Activated B cell treated with CpG ODN at 0.5 μM for 24 hours (primary cell): ENCODE data around the gene SPHK2. TPM values are rescaled to one million over a fixed set of nuclear protein-coding genes. Genes with fewer than 3 reads are reported as not detected.

Experiments
- ATAC-seq: fragments of 200-7000 bp; cut with Tn5 transposase; one replicate; pipeline ENCODE4 v1.10.0; 2021; ENCODE audit warnings: low read depth, mild to moderate bottlenecking, moderate library complexity
- CTCF ChIA-PET: fragments of 350-600 bp; sonication (Branson Sonifier 250); formaldehyde crosslinking; loops from one replicate; lab custom pipeline; 2021; ENCODE audit warnings: antibody characterized with exemption; lab: Charles Lee
- POLR2A ChIA-PET: fragments of 350-600 bp; sonication (Branson Sonifier 250); formaldehyde crosslinking; loops from one replicate; lab custom pipeline; 2021; ENCODE audit warnings: antibody characterized with exemption; lab: Charles Lee
- DNase-seq: peaks from one replicate; pipeline ENCODE4 v3.0.0; 2022
- H3K27ac Mint-ChIP-seq: one replicate; pipeline ENCODE4 v1.8.0; 2020; ENCODE audit warnings: mixed read lengths
- H3K27me3 Mint-ChIP-seq: one replicate; pipeline ENCODE4 v1.8.0; 2021; ENCODE audit warnings: mixed read lengths
- H3K36me3 Mint-ChIP-seq: one replicate; pipeline ENCODE4 v1.8.0; 2021; ENCODE audit warnings: low read depth, mixed read lengths
- H3K4me1 Mint-ChIP-seq: one replicate; pipeline ENCODE4 v1.8.0; 2021; ENCODE audit warnings: mixed read lengths
- H3K4me3 Mint-ChIP-seq: one replicate; pipeline ENCODE4 v1.8.0; 2020; ENCODE audit warnings: mild to moderate bottlenecking, mixed read lengths
- H3K9me3 Mint-ChIP-seq: one replicate; pipeline ENCODE4 v1.8.0; 2020; ENCODE audit warnings: mixed read lengths
- CTCF ChIP-seq: fragments of 200-600 bp; IDR thresholded peaks from one replicate; pipeline ENCODE4 v1.8.0; 2022; ENCODE audit warnings: antibody characterized with exemption, mild to moderate bottlenecking
- intact Hi-C: fragments of 100-400 bp; cut with micrococcal nuclease; formaldehyde crosslinking; loops from one replicate; pipeline ENCODE4 v1.15.1; 2024
- total RNA-seq: library from RNA; stranded (reverse); gene quantifications from 2 replicates; pipeline ENCODE4 v1.2.3, GENCODE V29; 2022

Gene SPHK2
- total RNA-seq, 1 donor from 2014 or later = 48.5 TPM

GRCh38 chr19:48608798-48609263, 10.5 kb upstream of the SPHK2 start:
- peak overlapping the region; percentile 52 for H3K4me3 Mint-ChIP-seq
- intact Hi-C loops = loop anchor here (1.0 to 5.0 kb wide), 7 partner anchors 10 to 407 kb away; partner anchors contain the start of genes RPL18 and SPHK2
- TF ChIP-seq CTCF = no peak
- ChIA-PET CTCF (interaction anchor here (0.6 to 2.6 kb wide), 21 partner anchors 9 to 354 kb away, joined by 3 to 27 read pairs (median 4); partner anchors contain the start of genes KDELR1, RPL18, SPHK2 and ZNF114), POLR2A (interaction anchor here (0.5 to 3.2 kb wide), 15 partner anchors 9 to 1772 kb away, joined by 3 to 56 read pairs (median 4); partner anchors contain the start of genes DBP, EMP3, RPL18 and SPHK2)
- peak; percentile 98 for ATAC-seq
- no peaks in the 10 kb centered on the region for H3K36me3 Mint-ChIP-seq
- H3K4me1 Mint-ChIP-seq = peaks cover 8% of the 10 kb centered on the region
- H3K9me3 Mint-ChIP-seq = no peaks in the 10 kb centered on the region
- peak overlapping the region; percentile 59 for H3K27ac Mint-ChIP-seq
- no peaks in the 10 kb centered on the region for H3K27me3 Mint-ChIP-seq
- peak; percentile 52 for DNase-seq

GRCh38 chr19:48609571-48610108, 9.7 kb upstream of the SPHK2 start:
- H3K4me3 Mint-ChIP-seq = no peak overlapping the region
- POLR2A ChIA-PET = interaction anchor here (0.6 to 3.2 kb wide), 8 partner anchors 8 to 490 kb away, joined by 3 to 56 read pairs (median 8); partner anchors contain the start of genes DBP, RPL18 and SPHK2
- no peak for TF ChIP-seq CTCF
- peaks cover 8% of the 10 kb centered on the region for H3K4me1 Mint-ChIP-seq
- H3K27me3 Mint-ChIP-seq = no peaks in the 10 kb centered on the region
- intact Hi-C loops = loop anchor here (5.0 kb wide), 1 partner anchor 407 kb away; no protein-coding TSS in a partner anchor
- H3K36me3 Mint-ChIP-seq = peaks cover 3% of the 10 kb centered on the region
- CTCF ChIA-PET = interaction anchor here (0.7 to 2.6 kb wide), 14 partner anchors 8 to 342 kb away, joined by 3 to 27 read pairs (median 6); partner anchors contain the start of genes RPL18, SPHK2 and ZNF114
- no peak overlapping the region for H3K27ac Mint-ChIP-seq
- DNase-seq = no peak
- no peak for ATAC-seq
- H3K9me3 Mint-ChIP-seq = no peaks in the 10 kb centered on the region

GRCh38 chr19:48611872-48612271, 7.4 kb upstream of the SPHK2 start:
- TF ChIP-seq CTCF = no peak
- no peak for ATAC-seq
- no peak for DNase-seq
- no peak overlapping the region for H3K4me3 Mint-ChIP-seq
- ChIA-PET CTCF (interaction anchor here (1.5 kb wide), 1 partner anchor 220 kb away, joined by 3 read pairs; the partner anchor contains the start of gene KDELR1), POLR2A (interaction anchor here (1.3 kb wide), 2 partner anchors 22 to 260 kb away, joined by 3 read pairs; no protein-coding TSS in a partner anchor)
- H3K4me1 Mint-ChIP-seq = peaks cover 18% of the 10 kb centered on the region
- no peaks in the 10 kb centered on the region for H3K27me3 Mint-ChIP-seq
- peaks cover 23% of the 10 kb centered on the region for H3K36me3 Mint-ChIP-seq
- no peaks in the 10 kb centered on the region for H3K9me3 Mint-ChIP-seq
- no peak overlapping the region for H3K27ac Mint-ChIP-seq
- intact Hi-C loops = no loop called here

GRCh38 chr19:48613024-48613851, 6.1 kb upstream of the SPHK2 start:
- no peak for TF ChIP-seq CTCF
- Mint-ChIP-seq H3K27ac (no peak overlapping the region), H3K4me1 (peaks cover 31% of the 10 kb centered on the region), H3K9me3 (no peaks in the 10 kb centered on the region), H3K36me3 (peaks cover 35% of the 10 kb centered on the region), H3K4me3 (no peak overlapping the region), H3K27me3 (no peaks in the 10 kb centered on the region)
- DNase-seq (no peak), ATAC-seq (no peak)
- CTCF ChIA-PET = interaction anchor here (1.0 kb wide), 1 partner anchor 33 kb away, joined by 3 read pairs; the partner anchor contains the start of gene CA11
- intact Hi-C loops = no loop called here
- POLR2A ChIA-PET = interaction anchor here (1.6 kb wide), 1 partner anchor 11 kb away, joined by 3 read pairs; no protein-coding TSS in a partner anchor
